GM12892 (cell line): ENCODE results near the gene TAS1R3.
A peak's percentile ranks its signal among the peaks of the same experiment; 100 is the strongest.

ENCODE experiments used
- DNase-seq: peaks from one replicate; pipeline ENCODE4 v3.0.0; 2011; ENCODE audit not compliant: insufficient read length
- FAIRE-seq: peaks from 2 replicates; lab custom pipeline; 2011; peaks lifted over from hg19 to GRCh38; lab: Jason Lieb, UNC
- POLR2A ChIP-seq: IDR thresholded peaks from 2 replicates; pipeline ENCODE4 v1.6.1; 2011; ENCODE audit warnings: low read depth, low read length, control low read depth
- POLR2AphosphoS5 ChIP-seq: IDR thresholded peaks from 2 replicates; pipeline ENCODE4 v1.6.1; 2011; ENCODE audit warnings: low read depth, low read length, control low read depth
- TAF1 ChIP-seq: IDR thresholded peaks from 2 replicates; pipeline ENCODE4 v1.6.1; 2011; ENCODE audit warnings: low read depth, mild to moderate bottlenecking, control low read depth, low read length, borderline replicate concordance

The TAS1R3 gene

DNA sequence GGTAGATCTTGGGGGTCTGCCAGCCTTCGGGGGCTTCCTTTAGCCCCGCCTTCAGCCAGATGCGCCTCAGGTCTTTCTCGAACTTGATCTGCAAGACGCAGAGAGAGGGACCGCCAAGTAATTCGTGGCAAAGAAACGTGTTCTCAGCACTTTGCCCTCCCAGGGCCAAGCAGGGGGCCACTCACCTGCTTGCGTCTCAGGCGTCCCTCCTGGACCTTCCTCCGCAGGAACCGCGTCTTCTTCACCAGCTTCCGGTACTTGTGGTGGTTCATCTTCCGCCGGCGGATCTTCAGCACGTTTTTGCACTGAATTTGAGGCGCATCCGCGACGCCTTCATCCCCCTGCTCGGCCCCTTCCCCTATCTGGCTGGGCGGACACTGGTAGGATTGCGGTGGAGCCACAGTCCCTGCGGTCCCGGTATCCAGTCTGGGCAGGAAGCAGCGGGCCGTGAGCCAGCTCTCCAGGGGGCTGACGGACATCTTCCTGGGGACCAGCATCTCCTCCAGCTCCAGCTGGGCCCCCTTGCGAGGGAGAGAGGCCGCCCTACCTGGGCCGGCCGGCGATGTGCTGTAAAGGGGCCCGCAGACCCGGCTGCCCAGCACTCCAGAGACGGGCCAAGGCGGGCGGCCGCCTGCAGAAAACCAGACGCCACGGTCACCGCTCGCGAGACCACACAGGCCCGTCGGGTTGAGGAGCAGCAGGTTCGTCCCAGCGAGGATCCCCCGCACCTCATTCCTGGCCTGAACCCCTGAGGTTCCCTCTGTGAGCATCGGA is 42.9 kb downstream of the TAS1R3 start:
- DNase-seq, result no peak
- TF ChIP-seq POLR2AphosphoS5 (no peak), POLR2A (no peak), TAF1 (no peak)
- no peak for FAIRE-seq

DNA sequence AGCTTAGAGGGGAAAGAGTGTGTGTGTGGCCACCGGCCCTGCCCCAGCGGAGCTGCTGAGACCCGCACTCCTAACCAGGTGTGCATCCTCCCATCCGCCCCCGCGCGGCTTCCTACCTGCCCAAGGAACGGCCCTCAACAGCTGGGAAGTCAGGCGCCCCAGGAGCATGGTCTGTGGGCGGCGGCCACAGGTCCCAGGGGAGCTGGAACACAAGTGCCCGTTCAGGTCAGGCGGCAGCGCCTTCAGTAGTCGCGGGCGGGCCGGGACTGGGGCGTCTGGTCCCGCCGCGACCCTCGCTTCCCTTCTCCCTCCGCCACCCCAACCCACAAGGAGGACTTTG is 43.5 kb downstream of the TAS1R3 start:
- FAIRE-seq (no peak), DNase-seq (no peak)
- TF ChIP-seq TAF1, result no peak
- TF ChIP-seq POLR2AphosphoS5, result no peak
- no peak for TF ChIP-seq POLR2A

DNA sequence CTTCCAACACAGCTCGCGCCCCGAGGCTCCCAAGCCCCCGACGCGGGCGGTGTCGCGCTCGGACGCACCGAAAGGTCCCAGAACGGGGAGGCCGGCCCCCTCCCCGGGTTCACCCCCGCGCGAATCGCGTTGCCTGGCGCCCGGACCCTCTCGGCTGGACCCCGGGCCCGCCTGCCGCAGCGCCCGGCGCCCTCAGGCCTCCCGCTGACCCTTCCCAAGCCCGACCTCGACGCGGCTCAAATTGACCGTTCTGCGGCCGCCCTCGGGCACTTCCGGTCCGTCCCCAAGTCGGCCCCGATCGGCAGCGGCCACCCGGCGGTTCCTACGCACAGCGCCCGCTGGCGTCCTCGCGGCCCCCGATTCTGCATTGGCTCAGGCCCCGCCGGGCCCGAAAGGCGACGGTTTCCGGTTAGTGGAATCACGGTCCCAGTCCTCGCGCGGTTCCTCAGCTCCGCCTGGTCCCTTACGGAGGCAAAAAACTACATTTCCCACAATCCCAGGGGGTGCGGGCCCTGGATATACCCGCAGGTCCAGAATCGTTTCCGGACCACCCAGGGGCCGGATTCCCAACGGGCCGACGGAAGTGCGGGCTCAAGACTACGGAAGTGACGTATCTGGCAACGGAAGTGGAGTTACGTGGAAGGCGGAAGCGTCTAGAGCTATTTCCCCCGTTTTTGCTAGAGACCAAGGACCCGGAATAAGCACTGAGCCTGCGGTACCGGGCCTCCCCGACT is 44.0 kb downstream of the TAS1R3 start, which contains the start of gene AURKAIP1:
AURKAIP1 (minus strand) TSS at position 279 of the 734 bp plus-strand sequence. CDS start 451 bp downstream, outside the sequence.
- FAIRE-seq, result peak; percentile 100
- DNase-seq, result peak; percentile 99
- TF ChIP-seq POLR2AphosphoS5 (peak; percentile 50; the same call in 1 of the 2 replicates), POLR2A (peak; percentile 59; the same call in 1 of the 2 replicates), TAF1 (peak; percentile 35; the same call in 1 of the 2 replicates)

DNA sequence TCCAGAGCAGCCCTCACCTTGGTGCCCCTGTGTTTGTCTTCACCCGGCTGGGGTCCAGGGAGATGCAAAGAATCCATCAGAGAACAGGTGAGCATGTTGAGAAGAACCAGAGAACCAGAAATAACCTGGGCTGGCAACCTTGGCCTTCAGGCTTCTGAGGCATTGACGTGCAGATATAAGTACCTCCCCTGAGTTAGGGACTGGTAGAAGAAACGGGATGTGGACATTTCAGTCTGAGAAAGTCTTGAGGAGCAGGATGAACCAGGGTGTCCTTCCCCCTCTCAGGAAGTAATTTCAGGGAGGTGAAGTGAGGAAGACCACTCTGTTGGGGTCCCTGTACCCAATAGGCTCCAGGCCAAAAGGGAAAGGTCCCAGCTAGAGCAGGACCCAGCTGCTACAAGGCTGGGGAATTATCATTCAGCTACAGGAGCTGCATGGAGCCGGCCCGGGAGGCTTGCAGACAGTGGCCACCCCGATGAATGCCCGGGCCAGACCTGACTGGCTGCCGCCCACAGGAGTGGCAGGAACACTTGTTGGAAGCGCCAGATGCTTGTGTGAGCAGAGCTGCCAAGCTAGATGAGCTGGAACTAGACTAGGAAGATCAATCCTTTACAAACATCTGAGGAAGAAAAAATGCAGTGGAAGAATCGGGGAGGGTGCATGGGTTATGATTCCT is 45.6 kb downstream of the TAS1R3 start:
- TF ChIP-seq TAF1, result no peak
- no peak for TF ChIP-seq POLR2A
- no peak for TF ChIP-seq POLR2AphosphoS5
- FAIRE-seq, result no peak
- DNase-seq, result no peak

DNA sequence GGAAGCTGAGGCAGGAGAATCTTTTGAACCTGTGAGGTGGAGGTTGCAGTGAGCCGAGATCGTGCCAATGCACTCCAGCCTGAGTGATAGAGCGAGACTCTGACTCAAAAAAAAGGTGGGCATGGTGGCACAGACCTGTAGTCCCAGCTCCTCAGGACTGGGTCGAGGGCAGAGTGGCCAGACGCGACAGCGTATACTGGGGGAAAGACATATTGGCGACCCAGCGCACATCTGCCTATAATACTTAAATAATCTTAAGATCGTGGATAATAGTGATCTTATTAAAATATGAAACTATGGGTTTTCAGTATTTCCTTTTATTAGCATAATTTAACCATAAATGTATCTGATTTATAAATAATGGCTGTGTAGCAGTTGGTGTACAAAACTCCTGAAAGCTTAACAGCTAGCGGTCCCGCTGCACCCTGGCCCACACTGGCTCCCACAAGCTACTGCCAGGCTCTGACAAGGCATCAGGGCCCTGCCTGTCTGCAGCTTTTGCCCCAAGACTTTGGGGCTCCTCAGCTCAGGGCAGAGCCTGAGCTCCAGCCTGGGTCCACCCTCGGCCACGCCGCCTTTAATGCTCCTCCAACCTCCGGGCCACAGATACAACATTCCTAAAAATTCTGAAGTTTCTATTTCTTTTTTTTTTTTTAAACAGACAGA is 46.6 kb downstream of the TAS1R3 start:
- TF ChIP-seq POLR2A, result no peak
- no peak for TF ChIP-seq POLR2AphosphoS5

DNA sequence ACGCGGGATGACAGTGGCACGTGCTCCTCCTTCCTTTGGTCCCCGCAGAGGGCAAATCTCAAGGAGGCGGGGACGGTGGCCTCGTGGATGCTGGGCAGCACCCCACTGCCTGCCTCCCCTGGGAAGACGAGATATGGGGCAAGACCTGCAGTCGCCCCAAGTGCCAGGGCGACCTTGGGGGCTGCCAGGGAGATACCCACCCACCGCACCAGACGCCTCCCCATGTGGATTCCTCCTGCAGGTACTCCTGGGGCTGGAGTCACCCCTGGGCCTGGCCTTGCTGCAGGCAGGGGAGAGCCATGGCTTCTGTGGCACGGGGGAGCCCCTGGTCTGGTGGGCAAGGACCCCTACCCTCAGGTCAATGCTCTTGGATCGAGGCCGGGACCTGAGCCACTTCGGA is 49.8 kb downstream of the TAS1R3 start:
- DNase-seq, result no peak
- FAIRE-seq, result no peak
- no peak for TF ChIP-seq POLR2AphosphoS5
- no peak for TF ChIP-seq TAF1
- TF ChIP-seq POLR2A, result no peak

More for the DNA sequence above, 46.6 kb downstream of the TAS1R3 start:
- DNase-seq, result no peak
- FAIRE-seq, result no peak

DNA sequence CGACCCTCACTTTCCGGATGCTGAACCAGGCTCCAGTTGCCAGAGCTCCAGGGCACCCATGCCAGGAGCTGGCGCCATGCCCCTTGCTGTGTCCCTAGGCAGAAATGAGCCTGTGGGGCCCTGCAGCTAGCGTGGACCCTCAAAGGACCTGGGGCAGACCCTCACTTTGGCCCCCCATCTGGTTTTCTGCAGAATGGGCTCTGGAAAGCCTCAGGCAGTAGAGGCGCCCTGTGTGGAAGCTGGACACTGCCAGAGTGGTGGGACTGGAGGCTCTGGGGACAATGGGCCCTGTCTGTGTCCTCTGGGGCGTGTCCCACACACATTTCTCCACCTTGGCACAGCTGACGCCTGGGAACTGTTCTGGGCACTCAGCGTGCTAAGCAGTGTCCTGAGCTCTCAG is 50.2 kb downstream of the TAS1R3 start:
- DNase-seq, result no peak
- FAIRE-seq, result no peak
- TF ChIP-seq TAF1 (no peak), POLR2A (no peak), POLR2AphosphoS5 (no peak)
